ENCODE results near the gene TRIB2.

Gene TRIB2

DNA sequence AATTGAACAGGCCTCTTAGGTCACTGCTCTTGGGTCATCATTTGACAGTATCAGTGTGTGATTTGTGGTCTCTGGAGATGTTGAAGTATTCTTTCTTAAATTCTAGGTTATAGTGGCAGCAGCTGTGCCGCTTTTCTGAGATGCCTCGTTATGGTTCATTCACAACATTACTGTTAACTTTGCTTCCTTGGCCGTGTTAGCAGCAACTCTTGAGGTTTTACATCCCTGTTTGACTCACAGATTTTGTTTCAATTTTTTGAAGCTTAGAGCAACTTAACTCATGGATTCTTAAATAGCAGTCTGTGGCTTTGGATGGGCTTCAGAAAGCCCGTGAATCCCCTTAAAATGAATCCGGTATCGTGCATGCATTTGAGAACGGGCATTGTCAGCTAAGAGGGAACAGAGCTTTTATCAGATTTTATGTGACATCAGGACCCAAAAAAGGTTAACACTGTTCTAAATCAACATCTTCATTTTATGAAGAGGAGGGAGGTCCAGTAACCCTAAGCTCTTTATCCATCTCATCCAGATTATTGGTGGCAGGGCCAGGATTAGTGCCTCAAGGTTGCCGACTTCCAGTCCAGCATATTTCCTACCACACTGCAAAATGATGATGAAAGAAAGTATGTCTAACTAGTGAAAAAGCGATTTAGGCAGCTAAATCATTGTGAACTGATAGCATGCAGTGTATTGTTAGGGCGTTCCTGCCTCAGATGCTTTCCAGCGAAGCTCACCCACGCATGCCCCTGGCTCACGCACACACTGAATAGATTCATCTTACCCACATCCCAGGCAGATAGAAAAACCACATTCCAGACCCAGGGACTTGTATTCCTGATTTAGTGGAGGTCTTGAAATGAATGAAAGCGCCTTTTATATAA is 5.1 kb downstream of the TRIB2 start:
- no peak for DNase-seq

DNA sequence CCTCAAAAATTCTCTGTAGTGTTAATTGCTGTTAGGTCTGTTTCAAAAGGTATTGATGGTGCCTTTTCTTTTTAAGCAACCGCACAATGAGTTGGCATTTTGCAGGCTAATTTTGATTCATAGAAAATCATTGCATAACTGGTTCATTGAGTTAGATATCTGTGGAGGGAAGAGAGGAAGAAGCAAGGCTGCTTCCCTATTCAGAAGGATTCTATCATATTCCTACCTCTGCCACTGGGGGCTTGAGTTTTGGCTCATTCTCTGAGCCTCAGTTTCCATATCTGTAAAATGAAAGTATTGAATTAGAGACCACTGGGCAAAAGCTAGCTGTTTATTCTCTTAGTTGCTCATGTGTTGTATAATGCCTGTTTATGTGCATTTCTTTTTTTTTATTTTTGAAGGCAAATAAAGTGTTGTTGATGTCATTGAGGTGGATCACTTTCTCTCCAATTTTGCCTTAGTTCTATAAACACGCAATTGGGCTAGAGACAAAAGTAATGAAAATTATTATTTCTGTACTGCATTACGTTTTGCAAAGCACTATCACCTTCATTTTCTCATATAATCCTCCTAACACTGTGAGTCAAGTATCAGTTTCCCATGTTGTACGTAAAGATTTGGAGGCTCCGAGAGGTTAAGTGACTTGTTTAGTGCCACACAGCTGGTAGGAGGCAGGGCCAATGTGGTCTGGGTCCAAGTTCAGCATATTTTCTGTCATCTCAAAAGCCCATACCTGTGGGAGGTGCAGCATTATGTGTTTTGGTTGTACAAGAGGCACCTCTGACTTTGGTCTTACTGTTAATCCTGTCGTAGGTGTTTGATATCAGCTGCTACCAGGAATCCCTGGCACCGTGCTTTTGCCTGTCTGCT is 5.9 kb downstream of the TRIB2 start:
- DNase-seq = no peak

DNA sequence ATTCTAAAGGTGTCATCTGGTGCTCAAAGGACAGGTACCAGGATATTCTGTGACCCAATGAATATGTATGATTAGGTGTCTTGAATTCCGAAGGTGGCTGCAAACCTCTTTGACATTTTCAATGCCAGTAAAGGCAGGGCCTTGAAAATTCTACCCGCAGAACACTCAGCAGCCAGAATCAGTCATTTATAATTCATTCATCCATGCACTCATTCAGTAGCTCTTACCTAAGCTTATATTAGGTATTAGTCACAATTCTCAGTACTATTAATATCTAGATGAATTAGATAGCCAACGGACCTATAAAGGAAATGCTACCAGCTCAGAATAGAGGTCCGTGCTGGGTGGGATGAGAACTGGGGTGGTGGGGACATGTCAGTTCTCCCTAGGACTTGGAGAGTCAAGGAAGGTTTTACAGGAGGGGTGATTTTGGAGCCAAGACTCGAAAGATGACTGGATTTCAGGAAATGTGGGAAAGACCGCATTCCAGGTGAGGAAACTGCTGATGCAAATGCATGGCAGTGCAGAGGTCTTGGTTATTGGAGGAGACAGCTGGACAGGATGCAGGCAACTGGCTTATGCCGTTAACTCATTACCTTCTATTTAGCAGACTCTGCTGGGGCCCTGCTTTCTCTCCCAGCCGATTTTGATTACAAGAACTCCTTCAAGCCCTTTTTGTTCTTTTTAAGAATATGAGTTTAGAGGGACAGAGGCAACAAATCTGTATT is 7.2 kb downstream of the TRIB2 start:
- DNase-seq = no peak

DNA sequence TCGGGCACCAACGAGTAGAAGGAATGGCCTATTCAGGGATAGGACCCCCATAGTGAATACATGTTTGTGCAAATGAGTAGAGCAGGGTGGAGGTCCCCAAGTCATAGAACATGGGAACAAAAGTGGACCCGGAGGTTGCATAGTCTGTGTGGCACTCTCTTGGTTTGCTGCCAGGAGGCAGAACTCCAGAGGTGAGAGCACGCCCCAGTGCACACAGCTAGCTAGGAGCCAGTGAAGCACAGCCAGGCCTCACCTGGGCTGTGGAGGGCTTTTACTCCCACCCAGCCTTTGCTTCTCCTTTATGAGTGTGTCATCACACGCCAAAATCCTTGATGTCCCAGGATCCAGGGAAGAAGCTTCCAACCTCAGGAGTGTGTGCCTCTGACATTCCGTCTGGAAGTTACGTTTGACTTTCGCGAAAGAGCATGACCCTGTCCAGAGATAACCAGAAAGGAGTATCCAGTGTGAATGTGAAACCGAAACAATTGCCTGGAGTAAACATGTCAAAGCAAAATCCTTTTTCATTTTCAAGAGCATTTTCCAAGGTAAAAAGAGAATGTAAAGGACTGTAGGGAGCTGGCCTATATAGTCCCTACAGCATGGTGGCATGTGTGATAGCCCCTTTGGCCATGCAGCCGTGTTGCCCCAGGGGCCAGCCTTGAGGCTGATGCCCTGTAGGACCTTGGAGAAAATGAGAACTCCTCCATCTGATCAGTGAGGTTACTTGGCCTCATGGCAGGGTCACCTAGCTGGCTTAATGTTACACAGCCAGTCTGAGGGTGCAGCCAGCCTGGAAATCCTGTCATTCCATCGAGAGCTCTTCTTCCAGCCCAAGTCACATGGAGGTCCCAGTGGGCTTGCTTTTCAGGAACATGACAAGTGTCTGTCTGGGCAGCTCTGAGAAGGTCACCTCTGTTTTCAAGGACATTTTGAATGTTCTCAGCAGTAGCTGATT is 8.8 kb downstream of the TRIB2 start:
- DNase-seq = no peak

DNA sequence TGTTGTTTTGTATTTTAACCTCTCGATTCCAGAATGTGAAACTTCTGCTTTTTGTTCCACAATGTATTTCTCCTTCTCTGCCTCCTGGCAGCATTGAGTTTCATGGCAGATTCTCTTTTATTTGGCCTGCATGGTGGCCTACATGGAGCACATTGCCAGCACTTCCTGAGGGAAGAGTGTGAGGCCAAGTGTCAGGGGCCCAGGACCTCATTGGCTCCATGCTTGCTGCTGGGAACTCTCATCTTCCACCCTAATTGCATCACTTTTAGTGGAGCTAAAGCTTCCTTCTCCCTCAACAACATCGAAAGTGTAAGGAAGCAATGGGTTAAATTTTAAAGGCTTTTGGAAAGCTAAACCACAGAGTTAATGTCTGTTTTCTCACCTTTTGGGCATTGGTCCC is 9.5 kb downstream of the TRIB2 start:
- DNase-seq = no peak

DNA sequence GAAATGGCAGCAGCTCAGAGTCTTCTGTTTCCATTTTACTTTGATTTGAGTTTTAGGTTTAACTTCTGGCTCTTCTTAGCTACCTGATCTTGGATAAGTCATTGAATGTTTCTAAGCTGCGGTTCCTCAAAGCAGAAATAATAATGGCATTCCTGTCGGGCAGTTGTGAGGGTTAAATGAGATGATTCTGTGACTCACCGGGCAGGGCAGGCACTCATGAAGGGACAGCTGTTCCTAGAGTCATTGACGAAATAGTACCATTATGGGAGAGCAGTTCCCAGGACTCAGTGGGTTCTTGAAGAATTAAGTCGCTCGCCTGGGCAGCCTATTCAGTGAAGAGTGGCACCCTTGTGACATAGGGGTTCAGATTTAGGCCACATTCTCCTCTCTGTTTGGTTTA is 10.3 kb downstream of the TRIB2 start:
- DNase-seq = no peak

DNA sequence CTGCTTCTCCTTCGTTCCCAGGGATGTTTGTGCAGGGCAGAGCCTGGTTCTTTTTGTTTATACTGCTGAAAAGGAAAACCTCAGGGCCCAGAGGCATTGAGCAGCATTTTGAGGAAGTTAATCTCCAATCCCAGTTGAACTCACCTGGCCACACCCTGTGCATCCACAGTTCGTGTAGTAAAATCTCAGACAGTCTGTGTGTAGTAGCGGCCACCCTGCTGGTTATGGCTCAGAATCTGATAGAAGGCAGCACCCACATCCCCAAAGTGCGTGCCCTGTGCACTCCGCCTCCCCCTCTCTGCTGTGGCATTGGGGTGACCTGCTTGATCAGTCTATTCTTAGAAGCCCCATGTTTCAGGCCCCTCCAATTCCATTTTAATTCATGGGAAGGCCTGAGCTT is 10.9 kb downstream of the TRIB2 start:
- DNase-seq = peak in 1 of 2 donors; percentile 10

DNA sequence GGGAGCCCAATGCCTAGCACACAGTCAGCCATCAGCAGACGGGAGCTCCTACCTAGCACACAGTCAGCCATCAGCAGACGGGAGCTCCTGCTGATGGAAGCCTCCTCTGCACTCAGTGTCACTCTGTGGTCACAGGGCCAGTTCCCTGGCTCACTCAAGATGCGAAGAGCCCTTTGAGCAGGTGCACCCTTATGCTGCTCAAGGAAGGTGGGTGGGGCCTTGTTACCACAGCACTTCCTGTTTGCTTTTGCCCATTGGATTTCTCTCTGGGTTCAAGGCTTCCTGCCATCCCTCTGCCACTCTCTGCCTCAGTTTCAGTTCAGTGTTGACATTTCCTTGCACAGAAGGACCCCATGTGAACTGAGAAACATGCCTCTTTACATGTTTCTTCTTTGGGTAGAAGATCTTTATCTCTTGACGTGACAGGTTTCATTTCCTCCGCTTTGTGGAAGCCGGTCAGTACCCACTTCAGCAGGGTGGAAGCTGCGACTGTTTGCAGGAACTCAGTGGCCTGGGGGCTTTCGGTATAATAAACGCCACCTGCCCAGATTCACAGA is 11.6 kb downstream of the TRIB2 start:
- peak; percentile 62 to 71 for DNase-seq

DNA sequence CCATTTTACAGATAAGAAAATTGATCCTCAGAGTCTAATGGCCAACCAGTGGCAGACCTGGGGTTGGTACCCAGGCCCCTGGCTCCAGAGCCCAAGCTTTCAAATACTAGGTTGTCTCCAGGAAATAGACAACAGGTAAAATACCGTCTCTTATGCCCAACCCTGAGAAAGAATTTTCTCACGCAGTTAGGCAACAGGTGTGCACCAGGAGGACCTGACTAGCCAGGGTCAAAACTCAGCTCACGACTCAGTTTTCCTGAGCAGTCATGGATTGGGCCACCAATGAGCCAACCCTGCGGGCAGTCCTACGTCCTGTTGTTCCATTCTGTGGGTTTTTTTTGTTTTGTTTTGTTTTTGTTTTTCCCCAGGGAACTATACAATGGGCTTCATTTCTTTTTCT is 13.5 kb downstream of the TRIB2 start:
- no peak for DNase-seq

DNA sequence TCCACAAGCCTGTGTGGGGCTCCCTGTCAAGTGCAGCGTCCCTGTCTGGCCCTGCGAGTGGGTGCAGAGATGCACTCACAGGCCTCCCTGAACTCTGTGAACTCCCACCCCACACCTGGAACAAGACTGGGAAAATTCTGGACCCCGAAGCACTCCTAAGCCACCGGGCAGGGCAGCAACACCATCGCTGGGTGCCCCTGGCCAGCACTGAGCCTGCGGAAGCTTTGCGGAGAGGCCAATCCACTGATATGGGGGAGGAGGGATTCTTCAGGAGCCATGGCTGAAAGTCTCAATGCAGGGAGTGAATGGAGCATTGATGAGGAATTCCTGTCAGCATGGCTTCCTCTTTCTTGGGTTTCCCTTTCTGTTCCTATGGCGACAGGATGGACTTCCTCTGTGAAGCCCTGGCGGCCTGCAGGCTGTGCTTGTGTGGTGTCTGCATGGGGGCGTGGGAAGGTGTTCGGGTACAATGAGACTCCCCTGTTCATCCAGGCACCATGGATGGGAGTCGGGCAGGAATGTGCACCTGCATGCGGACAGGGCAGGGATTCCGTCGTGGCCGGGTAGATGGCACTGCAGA is 15.1 kb downstream of the TRIB2 start:
- DNase-seq = no peak

DNA sequence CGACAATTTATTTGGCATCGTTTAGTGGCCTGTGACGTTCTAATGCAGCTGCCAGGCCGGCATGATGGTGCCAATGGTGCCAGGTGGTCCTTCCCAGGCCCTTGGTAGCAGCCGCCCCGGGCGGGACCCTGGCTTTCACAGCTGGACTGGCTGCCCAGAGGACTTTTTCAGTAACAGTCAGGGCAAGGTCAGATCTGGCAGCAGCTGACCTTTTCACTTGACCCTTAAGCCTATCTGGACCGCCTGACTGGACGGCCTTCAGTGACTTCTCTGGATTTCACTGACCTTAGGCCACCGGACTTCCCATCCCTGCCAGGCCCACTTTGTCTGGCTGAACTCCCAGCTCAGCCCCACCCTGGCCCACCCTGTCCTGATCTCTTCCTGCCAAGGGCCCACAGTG is 15.9 kb downstream of the TRIB2 start:
- no peak for DNase-seq

DNA sequence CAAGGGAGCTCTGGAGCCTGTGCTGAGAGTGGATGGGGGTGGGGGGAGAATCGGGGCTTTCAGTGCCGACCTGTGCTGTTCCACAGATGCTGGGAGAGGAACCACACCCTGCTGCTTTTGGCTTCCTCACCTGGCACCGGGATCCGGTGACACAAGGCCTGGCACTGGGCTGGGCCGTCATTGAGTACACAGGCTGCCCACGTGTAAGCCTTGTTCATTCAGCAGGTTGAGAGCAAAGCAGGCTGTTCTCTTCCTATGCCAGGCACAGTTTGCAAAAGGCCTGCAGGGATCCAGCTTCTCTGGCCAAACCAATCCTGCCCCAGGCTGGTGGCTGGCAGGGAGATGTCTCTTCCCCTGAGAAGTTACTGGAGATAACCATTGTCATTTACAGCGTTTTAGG is 17.1 kb downstream of the TRIB2 start:
- DNase-seq = no peak

DNA sequence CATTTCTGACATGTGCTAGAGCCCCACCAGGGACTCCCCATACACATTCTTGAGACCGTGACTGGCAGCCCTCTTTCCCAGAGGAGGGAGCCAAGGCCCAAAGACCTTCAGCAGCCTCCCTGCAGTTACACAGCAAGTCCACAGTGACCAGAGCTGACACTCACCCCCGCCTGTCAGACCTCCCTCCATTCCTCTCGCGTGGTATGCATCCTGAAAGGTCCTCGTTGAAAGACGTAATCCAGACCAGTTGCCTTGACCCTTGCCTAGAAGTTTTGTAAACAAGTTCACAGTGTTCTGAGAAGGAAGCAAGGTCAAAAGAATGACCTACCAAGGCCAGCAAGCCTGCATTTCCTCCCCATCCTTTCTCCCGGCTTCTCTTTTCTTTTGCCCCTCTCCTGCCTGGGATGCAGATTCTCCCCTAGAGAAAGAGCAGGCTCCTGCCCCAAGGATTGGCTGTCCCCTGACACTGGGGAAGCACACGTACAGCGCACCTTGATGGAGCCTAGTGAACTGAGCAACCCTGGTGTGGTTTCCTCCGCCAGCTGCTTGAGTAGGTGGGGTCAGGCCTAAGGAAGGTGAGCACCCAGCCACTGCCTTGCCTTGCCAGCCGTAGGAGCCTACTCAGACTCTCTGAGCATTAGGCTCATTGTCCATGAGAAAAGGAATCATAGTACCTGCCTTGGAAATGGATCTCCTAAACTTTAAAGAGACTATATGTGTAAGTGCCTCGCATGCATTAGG is 18.3 kb downstream of the TRIB2 start:
- DNase-seq = no peak

DNA sequence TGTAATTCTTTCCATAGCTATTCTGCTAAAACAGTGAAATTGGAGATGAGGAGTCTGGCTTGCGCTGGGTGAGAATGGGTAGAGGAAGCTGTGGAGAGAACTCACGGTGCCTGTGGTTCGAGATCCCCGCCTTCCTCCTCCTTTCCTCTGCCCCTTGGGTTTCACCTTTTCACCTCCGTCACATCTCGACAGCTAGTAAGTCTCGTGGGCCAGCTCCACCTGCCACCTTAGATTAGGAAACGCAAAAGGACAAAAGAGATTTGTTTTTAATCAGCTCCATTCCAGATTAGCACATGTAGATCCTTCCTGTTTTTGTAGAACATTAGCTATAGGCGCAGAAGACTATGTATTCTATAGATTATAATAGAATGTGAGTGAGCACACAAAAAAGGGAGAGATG is 20.6 kb downstream of the TRIB2 start:
- no peak for DNase-seq

DNA sequence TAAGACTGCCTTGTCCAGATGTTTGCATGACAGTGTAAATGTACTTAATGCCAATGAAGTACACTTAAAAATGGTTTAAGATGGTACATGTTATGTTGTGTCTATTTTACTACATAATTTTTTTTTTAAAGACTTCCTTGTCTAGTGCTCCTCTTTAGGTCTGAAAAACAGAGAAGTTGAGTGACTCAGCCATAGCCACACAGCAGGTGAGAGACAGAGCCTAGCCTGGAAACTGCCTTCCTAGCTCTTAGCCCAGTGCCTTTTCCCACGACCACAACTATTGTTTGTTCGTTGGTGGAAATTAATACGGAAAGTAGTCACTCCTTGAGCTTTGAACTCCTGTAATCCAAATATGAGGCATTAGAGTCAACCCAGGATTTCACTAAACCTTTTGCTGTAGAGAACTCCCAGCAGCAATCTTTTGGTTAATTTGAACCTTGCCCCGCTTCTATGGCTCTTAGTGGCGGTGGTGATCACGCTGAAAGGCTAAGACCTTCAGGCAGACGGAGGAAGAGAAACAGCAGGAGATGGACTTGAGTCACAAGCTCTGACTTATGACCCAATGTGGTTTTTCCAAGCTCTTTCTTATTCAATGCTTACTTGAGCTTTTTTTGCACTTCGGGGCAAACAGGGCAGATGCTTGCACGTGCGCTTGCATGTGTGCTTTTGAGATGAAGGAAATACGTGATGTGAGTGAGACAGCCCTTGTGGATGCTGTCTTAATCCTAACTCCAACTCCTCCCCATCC is 21.2 kb downstream of the TRIB2 start:
- DNase-seq = no peak

DNA sequence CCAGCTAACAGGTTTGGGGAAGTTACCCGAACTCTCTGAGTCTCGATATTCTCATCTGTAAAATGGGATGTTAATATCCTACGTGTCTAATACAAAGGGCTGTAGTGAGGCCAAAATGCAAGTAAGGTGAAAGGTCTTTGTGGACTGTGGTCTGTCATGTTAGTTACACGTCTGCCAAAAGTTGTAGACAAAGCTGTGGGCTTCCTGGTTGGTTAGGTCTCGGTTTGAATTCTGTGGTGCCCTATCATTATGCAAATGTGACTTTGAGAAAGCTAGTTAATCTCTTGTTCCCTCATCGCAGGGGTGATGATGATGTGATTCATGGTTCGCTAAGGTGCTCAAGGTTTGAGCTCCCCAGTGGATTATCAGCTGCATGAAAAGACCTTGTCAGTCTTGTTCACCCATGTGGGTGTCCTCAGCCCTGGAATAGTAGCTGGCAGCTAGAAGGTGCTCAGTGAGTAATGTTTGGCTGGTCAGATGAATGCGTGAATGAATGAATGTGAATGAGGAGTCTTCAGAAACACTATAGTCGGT is 23.1 kb downstream of the TRIB2 start:
- no peak for DNase-seq

DNA sequence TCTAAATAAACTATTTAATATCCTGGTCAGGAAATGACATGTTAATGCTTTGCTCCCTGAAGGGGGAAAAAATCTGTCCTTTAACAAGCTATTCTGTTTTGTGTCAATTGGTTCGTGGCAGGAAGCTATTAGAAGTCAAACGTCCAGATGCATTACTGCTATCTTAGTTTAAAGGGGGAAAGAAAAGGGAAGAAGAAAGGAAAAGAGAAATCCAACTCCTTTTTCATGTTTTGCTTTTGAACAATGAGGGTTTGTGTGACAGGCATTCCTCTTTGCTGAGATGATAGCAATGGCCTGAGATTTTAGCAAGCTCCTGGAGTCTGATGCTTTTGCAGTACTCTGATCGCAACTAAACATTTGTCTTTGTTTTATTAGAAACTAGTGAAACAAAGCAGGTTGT is 24.6 kb downstream of the TRIB2 start:
- DNase-seq = no peak

DNA sequence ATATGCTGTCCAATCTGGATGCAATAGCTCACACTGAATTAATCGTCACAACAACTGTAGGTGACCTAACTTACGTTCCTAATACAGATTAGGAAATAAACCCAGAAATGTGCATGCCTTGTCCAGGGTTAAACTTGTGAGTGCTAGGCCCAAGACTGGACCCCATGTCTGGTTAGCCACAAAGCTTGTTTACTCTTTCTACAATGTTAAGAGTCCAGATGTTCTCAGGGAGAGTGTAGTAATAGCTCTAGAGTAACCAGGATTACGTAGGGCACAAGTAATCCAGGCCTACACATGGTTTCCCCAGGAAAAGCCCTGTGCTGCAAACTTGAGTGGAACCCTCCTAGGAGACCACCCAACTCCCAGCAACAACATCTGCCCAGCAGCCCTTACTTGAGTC is 26.2 kb downstream of the TRIB2 start:
- no peak for DNase-seq

DNA sequence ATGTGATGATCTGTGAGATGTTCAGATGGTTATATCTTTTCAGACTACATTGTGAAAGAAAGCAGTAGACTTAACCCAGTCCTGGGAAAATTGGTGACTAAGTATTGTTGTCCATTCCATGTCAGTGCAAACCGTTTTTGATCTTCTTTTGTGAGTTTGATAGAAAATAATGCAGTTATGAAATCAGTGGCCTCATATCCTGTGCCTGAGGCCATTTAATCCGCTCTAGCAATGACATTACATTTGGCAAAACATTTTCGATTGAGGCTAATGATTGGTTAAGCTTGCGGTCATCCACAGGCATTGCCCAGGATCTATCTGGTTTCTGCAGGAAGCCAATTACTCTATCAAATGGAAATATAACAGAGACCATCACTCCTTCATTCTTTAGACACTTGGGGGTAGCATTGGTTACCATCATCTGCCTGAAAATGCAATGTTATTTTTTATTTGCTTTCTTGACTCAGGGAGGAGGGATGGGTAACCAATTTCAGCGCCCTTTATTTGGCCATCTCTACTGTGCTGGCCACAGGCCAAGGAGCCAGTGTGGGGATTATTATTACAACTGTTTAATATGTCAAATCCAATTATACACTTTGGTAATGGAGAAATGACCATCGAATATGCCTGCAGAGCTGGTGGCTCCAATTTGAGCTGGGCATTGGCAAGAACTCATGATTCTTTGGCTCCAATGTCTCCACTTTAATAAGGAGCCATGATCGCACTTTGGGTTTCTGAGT is 33.6 kb downstream of the TRIB2 start:
- no peak for DNase-seq
